Superior temporal gyrus (tissue), 1 donor: ENCODE measurements around the gene PIEZO2.
"Not testable (repeated sequence)": the region's sequence is repeated elsewhere in the genome, so short reads cannot be mapped to it uniquely, and the experiment has no call there.

Experiments used
- DNase-seq: peaks from one replicate; pipeline ENCODE4 v3.0.0-alpha.2; 2016; ENCODE audit errors: extremely low spot score

The PIEZO2 gene

GRCh38 chr18:11148680-11149440 is 509 bp downstream of the PIEZO2 start:
- no peak for DNase-seq

GRCh38 chr18:11147962-11148679 is 1.2 kb downstream of the PIEZO2 start:
- no peak for DNase-seq

GRCh38 chr18:11147371-11147951 is 1.9 kb downstream of the PIEZO2 start:
- DNase-seq: peak; percentile 41

GRCh38 chr18:11146947-11147345 is 2.4 kb downstream of the PIEZO2 start:
- DNase-seq: peak; percentile 41

GRCh38 chr18:11146238-11146946 is 3.0 kb downstream of the PIEZO2 start:
- DNase-seq: peak; percentile 78

GRCh38 chr18:11145413-11146191 is 3.8 kb downstream of the PIEZO2 start:
- no peak for DNase-seq

GRCh38 chr18:11137400-11137799 is 12.0 kb downstream of the PIEZO2 start:
- DNase-seq: no peak

- DNase-seq: peak; percentile 56
Measured at GRCh38 chr18:11136241-11136640, 13.1 kb downstream of the PIEZO2 start.

GRCh38 chr18:11134940-11135339 is 14.4 kb downstream of the PIEZO2 start:
- no peak for DNase-seq

GRCh38 chr18:11129059-11129458 is 20.3 kb downstream of the PIEZO2 start:
- not testable (repeated sequence) for DNase-seq

GRCh38 chr18:11125492-11126315 is 23.7 kb downstream of the PIEZO2 start:
- no peak for DNase-seq

GRCh38 chr18:11124054-11124453 is 25.3 kb downstream of the PIEZO2 start:
- no peak for DNase-seq

GRCh38 chr18:11121443-11121849 is 27.9 kb downstream of the PIEZO2 start:
- DNase-seq: no peak

GRCh38 chr18:11119959-11120587 is 29.3 kb downstream of the PIEZO2 start:
- no peak for DNase-seq

- peak; percentile 91 for DNase-seq
Measured at GRCh38 chr18:11119550-11119949, 29.8 kb downstream of the PIEZO2 start.

GRCh38 chr18:11118051-11118766 is 31.2 kb downstream of the PIEZO2 start:
- no peak for DNase-seq

- no peak for DNase-seq
Measured at GRCh38 chr18:11115276-11115675, 34.1 kb downstream of the PIEZO2 start.

GRCh38 chr18:11114653-11115052 is 34.7 kb downstream of the PIEZO2 start:
- DNase-seq: no peak

GRCh38 chr18:11113937-11114336 is 35.4 kb downstream of the PIEZO2 start:
- no peak for DNase-seq
